Neural crest cell (in vitro differentiated cells): ENCODE measurements around the gene RAD54L. TPM values are rescaled to one million over a fixed set of nuclear protein-coding genes. Genes with fewer than 3 reads are reported as not detected.

Source experiments
- total RNA-seq: library from RNA; stranded (reverse); gene quantifications from 2 replicates; pipeline ENCODE4 v1.2.1, GENCODE V29; 2021

Gene RAD54L
- total RNA-seq, 1 donor from 2014 or later: 55.8 TPM

Other genes starting within 250 kb of the RAD54L start
- gene PIK3R3, start 115.1 kb upstream of the RAD54L start, total RNA-seq: 85.3 and 92.2 TPM in 2 replicates
- gene TSPAN1, start 72.7 kb upstream of the RAD54L start, total RNA-seq: not detected in 2 replicates
- not detected in 2 replicates for gene P3R3URF, start 71.3 kb upstream of the RAD54L start, total RNA-seq
- gene POMGNT1, start 49.3 kb upstream of the RAD54L start, total RNA-seq: 80.4 and 86.7 TPM in 2 replicates
- 6.0 and 6.2 TPM in 2 replicates for gene LURAP1, start 44.4 kb upstream of the RAD54L start, total RNA-seq
- gene LRRC41, start 55.9 kb downstream of the RAD54L start, total RNA-seq: 99.0 and 102 TPM in 2 replicates
- 325 and 341 TPM in 2 replicates for gene UQCRH, start 55.9 kb downstream of the RAD54L start, total RNA-seq
- 32.7 and 33.3 TPM in 2 replicates for gene NSUN4, start 93.0 kb downstream of the RAD54L start, total RNA-seq
- 16.2 and 17.4 TPM in 2 replicates for gene FAAH, start 146.6 kb downstream of the RAD54L start, total RNA-seq
- gene DMBX1, start 242.1 kb downstream of the RAD54L start, total RNA-seq: not detected in 2 replicates